CD14-positive monocyte (primary cell): ENCODE measurements around the gene CKS1B. TPM values are rescaled to one million over a fixed set of nuclear protein-coding genes. Genes with fewer than 3 reads are reported as not detected.

Experiments used
- DNase-seq, 3 donors: peaks; one replicate each; pipeline ENCODE4 v3.0.0-alpha.2; 2011 to 2022
- H2AFZ ChIP-seq: 2 replicates; pipeline ENCODE4 v1.6.0; 2012; ENCODE audit warnings: mild to moderate bottlenecking, low read depth, low read length, inconsistent platforms; ENCODE audit not compliant: insufficient read depth, poor library complexity, severe bottlenecking
- H3K27ac ChIP-seq, 2 donors: 1 replicate in 1 of 2; 2 replicates in 1 of 2; pipeline ENCODE4 v1.5.1; 2012 to 2013; ENCODE audit warnings: low read length in 2 of 2, control low read depth in 1 of 2, inconsistent platforms in 1 of 2, low read depth in 1 of 2, mild to moderate bottlenecking in 1 of 2
- H3K27me3 ChIP-seq, 2 donors: one replicate each; pipeline versions ENCODE4 v1.6.0 to v1.6.1; 2011 to 2013; ENCODE audit warnings: low read length in 2 of 2; ENCODE audit not compliant: control insufficient read depth in 2 of 2, insufficient read depth in 2 of 2
- H3K36me3 ChIP-seq, 2 donors: replicated peaks in 1 of 2; 1 replicate in 1 of 2; 2 replicates in 1 of 2; pipeline versions ENCODE4 v1.5.1 to v1.6.1; 2012 to 2013; ENCODE audit warnings: low read length in 2 of 2, control low read depth in 1 of 2, inconsistent platforms in 1 of 2, mild to moderate bottlenecking in 1 of 2; ENCODE audit not compliant: insufficient read depth in 2 of 2, control insufficient read depth in 1 of 2
- H3K4me1 ChIP-seq, 2 donors: 1 replicate in 1 of 2; 2 replicates in 1 of 2; pipeline versions ENCODE4 v1.5.1 to v1.6.1; 2012 to 2013; ENCODE audit warnings: low read length in 2 of 2, control low read depth in 1 of 2, inconsistent platforms in 1 of 2, mild to moderate bottlenecking in 1 of 2, moderate library complexity in 1 of 2; ENCODE audit not compliant: insufficient read depth in 2 of 2, control insufficient read depth in 1 of 2
- H3K4me2 ChIP-seq: replicated peaks from 2 replicates; pipeline ENCODE3; 2012; ENCODE audit warnings: low read length, moderate library complexity, mild to moderate bottlenecking; ENCODE audit not compliant: poor library complexity, severe bottlenecking; ENCODE audit errors: extremely low read depth
- H3K4me3 ChIP-seq, 3 experiments: fragments of 200-600 bp in 1 of 3; sonication (generic) in 1 of 3; replicated peaks in 1 of 3; 1 replicate in 2 of 3; 2 replicates in 1 of 3; pipeline ENCODE4 v1.5.1; 2011 to 2013; ENCODE audit warnings: low read length in 3 of 3, mild to moderate bottlenecking in 3 of 3, control low read depth in 2 of 3, low read depth in 2 of 3, inconsistent platforms in 1 of 3, moderate library complexity in 1 of 3
- H3K79me2 ChIP-seq: 2 replicates; pipeline ENCODE4 v1.6.0; 2012; ENCODE audit warnings: mild to moderate bottlenecking, control low read depth, inconsistent platforms, low read length, moderate library complexity; ENCODE audit not compliant: insufficient read depth
- H3K9ac ChIP-seq: 2 replicates; pipeline ENCODE4 v1.6.0; 2017; ENCODE audit warnings: low read length, mild to moderate bottlenecking; ENCODE audit not compliant: insufficient read depth, poor library complexity, severe bottlenecking
- H3K9me3 ChIP-seq, 2 donors: replicated peaks in 1 of 2; 1 replicate in 1 of 2; 2 replicates in 1 of 2; pipeline versions ENCODE4 v1.5.1 to v1.6.1; 2012 to 2013; ENCODE audit warnings: low read length in 2 of 2, control low read depth in 1 of 2; ENCODE audit not compliant: control insufficient read depth in 1 of 2, insufficient read depth in 1 of 2
- H4K20me1 ChIP-seq: 2 replicates; pipeline ENCODE4 v1.6.0; 2012; ENCODE audit warnings: mild to moderate bottlenecking, low read length, control low read depth, moderate library complexity; ENCODE audit not compliant: insufficient read depth
- H3K27ac Mint-ChIP-seq, 7 donors: one replicate each; pipeline ENCODE4 v1.8.0; 2020; ENCODE audit warnings: mild to moderate bottlenecking in 7 of 7, mixed read lengths in 7 of 7, moderate library complexity in 6 of 7, inconsistent platforms in 2 of 7
- H3K27me3 Mint-ChIP-seq, 3 donors: one replicate each; pipeline ENCODE4 v1.8.0; 2021 to 2022; ENCODE audit warnings: low read depth in 3 of 3, mild to moderate bottlenecking in 3 of 3, mixed read lengths in 3 of 3, moderate library complexity in 3 of 3, inconsistent platforms in 1 of 3
- H3K36me3 Mint-ChIP-seq, 2 donors: one replicate each; pipeline ENCODE4 v1.8.0; 2020; ENCODE audit warnings: mixed read lengths in 2 of 2, inconsistent platforms in 1 of 2, mild to moderate bottlenecking in 1 of 2
- H3K4me1 Mint-ChIP-seq: one replicate; pipeline ENCODE4 v1.8.0; 2020; ENCODE audit warnings: mild to moderate bottlenecking, mixed read lengths
- H3K4me3 Mint-ChIP-seq, 2 donors: one replicate each; pipeline ENCODE4 v1.8.0; 2020; ENCODE audit warnings: mild to moderate bottlenecking in 2 of 2, mixed read lengths in 2 of 2, moderate library complexity in 1 of 2
- H3K9me3 Mint-ChIP-seq, 7 donors: one replicate each; pipeline ENCODE4 v1.8.0; 2020 to 2022; ENCODE audit warnings: mixed read lengths in 7 of 7, mild to moderate bottlenecking in 6 of 7, moderate library complexity in 6 of 7, inconsistent platforms in 2 of 7
- CTCF ChIP-seq: fragments of 200-600 bp; IDR thresholded peaks from one replicate; pipeline ENCODE4 v1.8.0; 2022; ENCODE audit warnings: antibody characterized with exemption, mild to moderate bottlenecking
- WGBS: methylation state at CpG from one replicate; pipeline ENCODE4 v1.1.5; 2013; ENCODE audit warnings: missing lambda C conversion rate; ENCODE audit not compliant: insufficient coverage; 5-methylcytosine and 5-hydroxymethylcytosine counted together
- intact Hi-C, 2 donors: fragments of 100-400 bp; cut with micrococcal nuclease; formaldehyde crosslinking; loops; one replicate each; pipeline versions ENCODE4 v1.15.0 to v1.15.1; 2023
- polyA plus RNA-seq, 3 donors: library from polyadenylated mRNA; depleted of rRNA in 1 of 3; unstranded in 2 of 3; stranded (reverse) in 1 of 3; fragments of 300-500 nt in 2 of 3; fragments of >200 nt in 1 of 3; fragmentation: Illumina TruSeq in 2 of 3; gene quantifications; 1 replicate in 2 of 3; 2 replicates in 1 of 3; pipeline ENCODE4 v1.2.3, GENCODE V29; 2012 to 2021

CKS1B gene
- polyA plus RNA-seq, 3 donors, result 9.4 to 22.6 (median 18.0) TPM

- no peaks in the 10 kb centered on the region for H3K36me3 ChIP-seq
- H4K20me1 ChIP-seq, result peaks cover 19% of the 10 kb centered on the region
- H3K4me2 ChIP-seq, result peak overlapping the region; percentile 90
- peaks cover 56% of the 10 kb centered on the region for H3K4me1 Mint-ChIP-seq
- peak overlapping the region; percentile 75 for H2AFZ ChIP-seq
- peaks cover 0 to 4% (median 0%) of the 10 kb centered on the region in 3 donors for H3K27me3 Mint-ChIP-seq
- H3K27me3 ChIP-seq, result no peaks in the 10 kb centered on the region
- H3K79me2 ChIP-seq, result peaks cover 71% of the 10 kb centered on the region
- DNase-seq, result peak; percentile 94 to 99 (median 96)
- peak overlapping the region; percentile 96 to 99 for H3K4me3 Mint-ChIP-seq
- no peak for TF ChIP-seq CTCF
- intact Hi-C loops, result loop anchor here (2.0 to 5.0 kb wide), 4 partner anchors 15 to 60 kb away; partner anchors contain the start of genes PYGO2 (in 2 of the 2), ADAM15 (in 1 of the 2) and EFNA4 (in 1 of the 2)
- H3K36me3 Mint-ChIP-seq, result peaks cover 3 to 7% of the 10 kb centered on the region in 2 donors
- WGBS, result 0% methylated on average over 14 of the region's 38 CpGs
- H3K27ac ChIP-seq, result peak overlapping the region; percentile 87 to 95
- peak overlapping the region; percentile 90 to 100 (median 96) for H3K27ac Mint-ChIP-seq
- no peaks in the 10 kb centered on the region for H3K9me3 ChIP-seq
- H3K9ac ChIP-seq, result peak overlapping the region; percentile 81
- peaks cover 65 to 72% of the 10 kb centered on the region in 2 donors for H3K4me1 ChIP-seq
- H3K4me3 ChIP-seq, result peak overlapping the region; percentile 67 to 98 (median 77)
- no peaks in the 10 kb centered on the region for H3K9me3 Mint-ChIP-seq
Observed at GRCh38 chr1:155001675-155002463, 27.4 kb downstream of the CKS1B start.

GRCh38 chr1:155002464-155003226 lies 28.2 kb downstream of the CKS1B start, which contains the start of gene ZBTB7B:
Gene ZBTB7B (plus strand): TSS chr1:155002802. CDS start chr1:155014661, 11,859 bp downstream.
- H3K27me3 ChIP-seq, result no peaks in the 10 kb centered on the region
- Mint-ChIP-seq H3K9me3 (no peaks in the 10 kb centered on the region), H3K36me3 (peaks cover 3 to 7% of the 10 kb centered on the region in 2 donors), H3K27ac (peak within 1 kb of the TSS; percentile 92 to 100 (median 98)), H3K4me3 (peak within 1 kb of the TSS; percentile 96 to 99), H3K27me3 (peaks cover 0 to 4% (median 0%) of the 10 kb centered on the region in 3 donors), H3K4me1 (peaks cover 56% of the 10 kb centered on the region)
- peaks cover 78% of the 10 kb centered on the region for H3K79me2 ChIP-seq
- peak within 1 kb of the TSS; percentile 75 for H2AFZ ChIP-seq
- peak within 1 kb of the TSS; percentile 84 to 100 (median 99) for H3K4me3 ChIP-seq
- H3K27ac ChIP-seq, result peak within 1 kb of the TSS; percentile 95 to 99
- no peak for DNase-seq
- H3K9me3 ChIP-seq, result no peaks in the 10 kb centered on the region
- no peaks in the 10 kb centered on the region for H3K36me3 ChIP-seq
- H4K20me1 ChIP-seq, result peaks cover 19% of the 10 kb centered on the region
- WGBS, result 0% methylated on average over 17 of the region's 35 CpGs
- TF ChIP-seq CTCF, result no peak
- peak within 1 kb of the TSS; percentile 100 for H3K4me2 ChIP-seq
- intact Hi-C loops, result loop anchor here (2.0 to 5.0 kb wide), 4 partner anchors 14 to 60 kb away; partner anchors contain the start of genes PYGO2 (in 2 of the 2), ADAM15 (in 1 of the 2) and EFNA4 (in 1 of the 2)
- H3K9ac ChIP-seq, result peak within 1 kb of the TSS; percentile 85
- H3K4me1 ChIP-seq, result peaks cover 66 to 72% of the 10 kb centered on the region in 2 donors
